ENCODE measurements around the gene FBRSL1. TPM values are rescaled to one million over a fixed set of nuclear protein-coding genes. Genes with fewer than 3 reads are reported as not detected.

The FBRSL1 gene
- total and polyA plus RNA-seq, 11 donors: 23.0 to 88.2 (median 40.0) TPM

DNA sequence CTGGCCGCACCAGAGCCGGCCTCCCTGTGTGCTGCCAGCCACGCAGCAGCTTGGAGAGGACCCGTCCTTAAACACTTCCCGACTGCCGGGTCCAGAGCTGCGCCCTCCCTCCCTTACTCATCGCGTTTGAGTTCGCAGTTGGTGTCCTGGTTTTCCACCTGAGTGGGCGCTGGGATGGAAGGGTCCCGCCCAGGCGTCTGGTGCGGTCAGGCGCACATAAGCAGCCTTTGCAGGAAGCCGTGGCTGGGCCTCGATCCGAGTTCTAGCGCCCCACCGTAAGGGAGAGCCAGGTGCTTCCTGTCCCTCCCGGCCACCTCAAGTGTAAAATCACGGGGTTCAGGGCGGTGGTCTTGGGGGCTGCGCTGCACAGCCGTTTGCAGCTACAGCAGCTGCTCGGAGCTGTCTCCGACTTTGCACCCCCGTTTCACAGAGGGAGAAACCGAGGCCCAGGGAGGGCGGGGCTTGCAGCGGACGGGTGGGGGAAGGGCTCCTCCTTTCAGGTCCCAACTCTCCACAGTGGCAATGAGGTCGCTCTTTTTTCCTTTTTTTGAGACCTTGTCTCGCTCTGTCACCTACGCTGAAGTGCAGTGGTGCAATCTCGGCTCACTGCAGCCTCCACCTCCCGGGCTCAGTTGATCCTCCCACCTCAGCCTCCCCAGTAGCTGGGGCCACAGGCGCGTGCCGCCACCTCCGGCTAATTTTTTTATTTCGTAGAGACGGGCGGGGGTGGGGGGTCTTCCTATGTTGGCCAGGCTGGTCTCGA is 69.1 kb downstream of the FBRSL1 start:
- DNase-seq (no peak), ATAC-seq (no peak)
- peaks cover 0 to 4% (median 0%) of the 10 kb centered on the region in 9 donors for H3K36me3 ChIP-seq
- H3K9me3 ChIP-seq: no peaks in the 10 kb centered on the region
- TF ChIP-seq POLR2A (IDR thresholded peaks at IDR 0.05): no peak
- TF ChIP-seq, protein P1, sequence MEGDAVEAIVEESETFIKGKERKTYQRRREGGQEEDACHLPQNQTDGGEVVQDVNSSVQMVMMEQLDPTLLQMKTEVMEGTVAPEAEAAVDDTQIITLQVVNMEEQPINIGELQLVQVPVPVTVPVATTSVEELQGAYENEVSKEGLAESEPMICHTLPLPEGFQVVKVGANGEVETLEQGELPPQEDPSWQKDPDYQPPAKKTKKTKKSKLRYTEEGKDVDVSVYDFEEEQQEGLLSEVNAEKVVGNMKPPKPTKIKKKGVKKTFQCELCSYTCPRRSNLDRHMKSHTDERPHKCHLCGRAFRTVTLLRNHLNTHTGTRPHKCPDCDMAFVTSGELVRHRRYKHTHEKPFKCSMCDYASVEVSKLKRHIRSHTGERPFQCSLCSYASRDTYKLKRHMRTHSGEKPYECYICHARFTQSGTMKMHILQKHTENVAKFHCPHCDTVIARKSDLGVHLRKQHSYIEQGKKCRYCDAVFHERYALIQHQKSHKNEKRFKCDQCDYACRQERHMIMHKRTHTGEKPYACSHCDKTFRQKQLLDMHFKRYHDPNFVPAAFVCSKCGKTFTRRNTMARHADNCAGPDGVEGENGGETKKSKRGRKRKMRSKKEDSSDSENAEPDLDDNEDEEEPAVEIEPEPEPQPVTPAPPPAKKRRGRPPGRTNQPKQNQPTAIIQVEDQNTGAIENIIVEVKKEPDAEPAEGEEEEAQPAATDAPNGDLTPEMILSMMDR (IDR thresholded peaks at IDR 0.05): no peak
- no peak overlapping the region for H3K27ac ChIP-seq
- intact Hi-C loops (cut with DNase I): no loop called here
- H3K4me1 ChIP-seq: peaks cover 0 to 29% (median 13%) of the 10 kb centered on the region in 12 donors
- 57 to 75% (median 62%) methylated on average over 41 to 45 of the region's 45 CpGs for WGBS, 4 donors
- H3K27me3 ChIP-seq: peaks cover 0 to 18% (median 0%) of the 10 kb centered on the region in 9 donors
- H3K4me3 ChIP-seq: peak overlapping the region in 11 of 12 donors; percentile 33 to 78 (median 62)

DNA sequence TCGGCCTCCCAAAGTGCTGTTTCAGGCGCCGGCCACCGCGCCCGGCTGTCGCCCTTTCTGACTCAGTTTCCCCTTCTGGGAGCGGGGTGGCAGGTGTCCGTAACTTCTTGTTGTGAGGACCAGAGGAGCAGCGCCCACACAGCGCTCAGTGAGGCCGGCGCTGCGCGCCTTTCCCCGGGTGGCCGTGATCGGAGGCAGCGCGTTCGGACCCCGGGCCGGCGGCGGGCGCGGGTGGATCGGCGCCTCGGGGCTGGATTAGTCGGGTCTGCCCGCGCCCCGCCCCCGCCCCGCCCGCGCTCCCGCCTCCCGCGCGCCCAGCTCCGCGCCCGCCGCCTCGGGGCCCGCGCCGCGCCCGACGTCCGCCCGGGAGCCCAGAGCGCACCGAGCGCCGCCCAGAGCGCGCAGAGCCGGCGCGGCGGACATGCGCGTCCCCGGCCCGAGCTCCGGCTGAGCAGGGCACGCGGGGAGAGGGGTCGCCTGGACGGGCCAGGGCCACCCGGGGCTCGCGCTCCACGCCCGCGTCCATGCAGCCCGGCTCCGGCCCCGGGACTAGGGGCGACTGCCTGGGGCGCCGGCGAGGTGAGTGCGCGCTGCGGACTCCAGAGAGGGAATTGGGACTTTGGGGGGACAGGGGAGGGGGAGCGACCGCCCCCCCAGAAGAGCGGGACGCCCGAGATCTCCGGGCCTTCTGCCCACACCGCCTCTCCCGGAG is 69.9 kb downstream of the FBRSL1 start:
- DNase-seq (peak in 2 of 5 donors; percentile 47), ATAC-seq (peak; percentile 47 to 68 (median 59))
- no peaks in the 10 kb centered on the region for H3K36me3 ChIP-seq
- no peak overlapping the region for H3K27ac ChIP-seq
- H3K9me3 ChIP-seq: no peaks in the 10 kb centered on the region
- WGBS, 4 donors: 0 to 1% (median 1%) methylated on average over 28 to 98 of the region's 98 CpGs
- peaks cover 0 to 29% (median 13%) of the 10 kb centered on the region in 12 donors for H3K4me1 ChIP-seq
- TF ChIP-seq, protein P1 (IDR thresholded peaks at IDR 0.05): no peak
- no peak for TF ChIP-seq POLR2A (IDR thresholded peaks at IDR 0.05)
- H3K4me3 ChIP-seq: peak overlapping the region; percentile 33 to 78 (median 60)
- H3K27me3 ChIP-seq: peaks cover 0 to 18% (median 0%) of the 10 kb centered on the region in 9 donors
- intact Hi-C loops (cut with DNase I): loop anchor here in 1 of 10 donors (2.0 kb wide), 1 partner anchor 63 kb away; no protein-coding TSS in a partner anchor

DNA sequence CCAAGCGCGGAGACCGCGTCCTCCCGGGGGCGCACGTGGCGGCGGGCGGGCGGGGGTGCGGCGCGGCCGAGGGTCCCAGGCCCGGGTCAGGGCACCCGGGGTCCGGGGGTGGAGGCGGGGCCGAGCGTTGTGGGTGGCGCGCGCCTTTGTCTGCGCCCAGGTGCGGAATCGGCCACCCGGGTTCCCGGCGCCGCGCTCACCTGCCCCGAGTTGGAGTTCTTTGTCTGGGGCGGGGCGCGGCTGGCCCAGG is 70.3 kb downstream of the FBRSL1 start:
- Histone ChIP-seq H3K27ac (no peak overlapping the region), H3K9me3 (no peaks in the 10 kb centered on the region), H3K36me3 (peaks cover 0 to 4% (median 0%) of the 10 kb centered on the region in 9 donors), H3K4me3 (peak overlapping the region; percentile 33 to 78 (median 60)), H3K27me3 (peaks cover 0 to 18% (median 0%) of the 10 kb centered on the region in 9 donors), H3K4me1 (peaks cover 0 to 29% (median 13%) of the 10 kb centered on the region in 12 donors)
- DNase-seq (no peak), ATAC-seq (peak in 1 of 4 donors; percentile 25)
- TF ChIP-seq, protein P1 (IDR thresholded peaks at IDR 0.05): no peak
- no peak for TF ChIP-seq POLR2A (IDR thresholded peaks at IDR 0.05)
- intact Hi-C loops (cut with DNase I): loop anchor here in 1 of 10 donors (2.0 kb wide), 1 partner anchor 63 kb away; no protein-coding TSS in a partner anchor
- WGBS, 4 donors: 0 to 2% (median 1%) methylated on average over 29 to 36 of the region's 36 CpGs; no CpG with 5 or more reads in 1 of the 4 donors

All from heart left ventricle (tissue), 16 donors.